ENCODE results near the gene PHACTR2. TPM values are rescaled to one million over a fixed set of nuclear protein-coding genes. Genes with fewer than 3 reads are reported as not detected.
A peak's percentile ranks its signal among the peaks of the same experiment; 100 is the strongest.

PHACTR2 gene
- total and polyA plus RNA-seq, 3 donors from 2014 or later: 18.3 to 121 (median 102) TPM

DNA sequence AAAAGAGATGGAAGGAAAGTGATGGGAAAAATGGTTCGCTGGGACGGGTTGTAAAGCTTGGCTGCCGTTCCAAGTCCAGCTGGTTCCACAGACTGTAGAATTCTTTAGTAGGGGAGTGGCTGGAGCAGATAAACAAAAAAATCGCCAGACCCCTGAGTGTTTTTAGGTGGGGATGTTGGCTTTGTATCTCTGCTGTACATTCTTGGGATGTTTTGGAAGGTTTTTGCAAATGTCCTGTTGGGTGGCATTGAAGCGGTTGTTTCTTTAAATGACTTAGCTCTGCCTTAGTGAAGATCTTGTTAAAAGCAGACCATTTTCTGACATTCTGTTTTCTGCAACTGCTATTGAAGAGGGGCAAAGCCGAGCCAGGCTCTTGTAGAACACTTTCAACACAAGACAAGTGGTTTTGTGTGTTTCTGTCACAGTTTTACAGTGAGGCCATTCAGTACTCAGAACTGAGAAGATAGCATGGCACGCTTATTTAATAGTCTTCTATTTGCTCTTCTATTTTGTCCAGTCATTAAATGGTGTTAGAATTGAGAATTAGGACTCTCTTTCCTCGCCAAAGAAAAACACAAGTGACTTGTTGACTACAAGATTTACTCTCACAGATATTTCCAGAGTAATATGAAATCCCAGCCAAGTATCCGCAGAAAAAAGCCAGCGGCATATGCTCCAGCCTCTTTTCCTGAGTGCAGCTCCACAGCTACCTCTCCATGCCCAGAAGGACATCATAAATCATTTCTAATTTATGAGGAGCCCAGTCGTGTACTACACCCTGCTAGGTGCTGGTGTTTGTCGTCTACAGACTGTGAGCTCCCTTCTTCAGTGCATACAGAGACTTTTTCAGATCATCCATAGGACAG is 65.8 kb downstream of the PHACTR2 start:
- no peak overlapping the region for H3K4me3 ChIP-seq
- H3K27me3 ChIP-seq: no peaks in the 10 kb centered on the region
- no peaks in the 10 kb centered on the region for H3K36me3 ChIP-seq (ENCODE audit: low read depth, missing control alignments)
- peak overlapping the region; percentile 80 to 85 for H3K27ac ChIP-seq
- TF ChIP-seq, protein P1, sequence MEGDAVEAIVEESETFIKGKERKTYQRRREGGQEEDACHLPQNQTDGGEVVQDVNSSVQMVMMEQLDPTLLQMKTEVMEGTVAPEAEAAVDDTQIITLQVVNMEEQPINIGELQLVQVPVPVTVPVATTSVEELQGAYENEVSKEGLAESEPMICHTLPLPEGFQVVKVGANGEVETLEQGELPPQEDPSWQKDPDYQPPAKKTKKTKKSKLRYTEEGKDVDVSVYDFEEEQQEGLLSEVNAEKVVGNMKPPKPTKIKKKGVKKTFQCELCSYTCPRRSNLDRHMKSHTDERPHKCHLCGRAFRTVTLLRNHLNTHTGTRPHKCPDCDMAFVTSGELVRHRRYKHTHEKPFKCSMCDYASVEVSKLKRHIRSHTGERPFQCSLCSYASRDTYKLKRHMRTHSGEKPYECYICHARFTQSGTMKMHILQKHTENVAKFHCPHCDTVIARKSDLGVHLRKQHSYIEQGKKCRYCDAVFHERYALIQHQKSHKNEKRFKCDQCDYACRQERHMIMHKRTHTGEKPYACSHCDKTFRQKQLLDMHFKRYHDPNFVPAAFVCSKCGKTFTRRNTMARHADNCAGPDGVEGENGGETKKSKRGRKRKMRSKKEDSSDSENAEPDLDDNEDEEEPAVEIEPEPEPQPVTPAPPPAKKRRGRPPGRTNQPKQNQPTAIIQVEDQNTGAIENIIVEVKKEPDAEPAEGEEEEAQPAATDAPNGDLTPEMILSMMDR (IDR thresholded peaks at IDR 0.05): no peak
- no peak for TF ChIP-seq POLR2A (IDR thresholded peaks at IDR 0.05)
- intact Hi-C loops (cut with DNase I; ENCODE audit: low total_unique reads): no loop called here
- peak; percentile 52 for DNase-seq
- WGBS, 2 donors: 29 to 35% methylated on average over 12 of the region's 12 CpGs
- H3K4me1 ChIP-seq: peaks cover 61% of the 10 kb centered on the region
- no peaks in the 10 kb centered on the region for H3K9me3 ChIP-seq

- intact Hi-C loops (cut with DNase I; ENCODE audit: low total_unique reads): no loop called here
- Histone ChIP-seq H3K27ac (peak overlapping the region; percentile 80 to 85), H3K27me3 (no peaks in the 10 kb centered on the region), H3K4me3 (no peak overlapping the region), H3K9me3 (no peaks in the 10 kb centered on the region), H3K4me1 (peaks cover 63% of the 10 kb centered on the region), H3K36me3 (ENCODE audit: low read depth, missing control alignments) (no peaks in the 10 kb centered on the region)
- 46% methylated on average over 8 of the region's 8 CpGs for WGBS, 2 donors
- no peak for DNase-seq
- TF ChIP-seq POLR2A (IDR thresholded peaks at IDR 0.05): no peak
- TF ChIP-seq, protein P1 (IDR thresholded peaks at IDR 0.05): no peak
These were observed 66.9 kb downstream of the PHACTR2 start for GRCh38 chr6:143744551-143745165.

- intact Hi-C loops (cut with DNase I; ENCODE audit: low total_unique reads): no loop called here
- DNase-seq: peak; percentile 67
- no peaks in the 10 kb centered on the region for H3K9me3 ChIP-seq
- peak overlapping the region; percentile 80 to 85 for H3K27ac ChIP-seq
- TF ChIP-seq, protein P1 (IDR thresholded peaks at IDR 0.05): no peak
- TF ChIP-seq POLR2A (IDR thresholded peaks at IDR 0.05): no peak
- H3K27me3 ChIP-seq: no peaks in the 10 kb centered on the region
- H3K4me3 ChIP-seq: peak overlapping the region in 1 of 2 donors; percentile 2
- WGBS, 2 donors: 16 to 23% methylated on average over 21 to 22 of the region's 22 CpGs
- H3K4me1 ChIP-seq: peaks cover 63% of the 10 kb centered on the region
- no peaks in the 10 kb centered on the region for H3K36me3 ChIP-seq (ENCODE audit: low read depth, missing control alignments)
These were observed 67.7 kb downstream of the PHACTR2 start for GRCh38 chr6:143745166-143746133.

- Histone ChIP-seq H3K4me1 (peaks cover 71% of the 10 kb centered on the region), H3K27ac (peak overlapping the region; percentile 80 to 85), H3K27me3 (no peaks in the 10 kb centered on the region), H3K4me3 (peak overlapping the region in 1 of 2 donors; percentile 2), H3K9me3 (no peaks in the 10 kb centered on the region), H3K36me3 (ENCODE audit: low read depth, missing control alignments) (no peaks in the 10 kb centered on the region)
- peak; percentile 31 for DNase-seq
- TF ChIP-seq, protein P1 (IDR thresholded peaks at IDR 0.05): no peak
- TF ChIP-seq POLR2A (IDR thresholded peaks at IDR 0.05): no peak
- 14 to 34% methylated on average over 9 to 12 of the region's 12 CpGs for whole genome bisulfite sequencing, 2 donors
- intact Hi-C loops (cut with DNase I; ENCODE audit: low total_unique reads): no loop called here
These were observed 68.7 kb downstream of the PHACTR2 start for GRCh38 chr6:143746202-143747119.

All from testis (tissue), 3 donors.